Fibroblast of peridontal ligament (primary cell): ENCODE measurements around the gene COL13A1.
A peak's percentile ranks its signal among the peaks of the same experiment; 100 is the strongest.

ENCODE experiments used
- DNase-seq: peaks from one replicate; pipeline ENCODE4 v3.0.0-alpha.2; 2010; ENCODE audit errors: extremely low read depth

The COL13A1 gene

DNA sequence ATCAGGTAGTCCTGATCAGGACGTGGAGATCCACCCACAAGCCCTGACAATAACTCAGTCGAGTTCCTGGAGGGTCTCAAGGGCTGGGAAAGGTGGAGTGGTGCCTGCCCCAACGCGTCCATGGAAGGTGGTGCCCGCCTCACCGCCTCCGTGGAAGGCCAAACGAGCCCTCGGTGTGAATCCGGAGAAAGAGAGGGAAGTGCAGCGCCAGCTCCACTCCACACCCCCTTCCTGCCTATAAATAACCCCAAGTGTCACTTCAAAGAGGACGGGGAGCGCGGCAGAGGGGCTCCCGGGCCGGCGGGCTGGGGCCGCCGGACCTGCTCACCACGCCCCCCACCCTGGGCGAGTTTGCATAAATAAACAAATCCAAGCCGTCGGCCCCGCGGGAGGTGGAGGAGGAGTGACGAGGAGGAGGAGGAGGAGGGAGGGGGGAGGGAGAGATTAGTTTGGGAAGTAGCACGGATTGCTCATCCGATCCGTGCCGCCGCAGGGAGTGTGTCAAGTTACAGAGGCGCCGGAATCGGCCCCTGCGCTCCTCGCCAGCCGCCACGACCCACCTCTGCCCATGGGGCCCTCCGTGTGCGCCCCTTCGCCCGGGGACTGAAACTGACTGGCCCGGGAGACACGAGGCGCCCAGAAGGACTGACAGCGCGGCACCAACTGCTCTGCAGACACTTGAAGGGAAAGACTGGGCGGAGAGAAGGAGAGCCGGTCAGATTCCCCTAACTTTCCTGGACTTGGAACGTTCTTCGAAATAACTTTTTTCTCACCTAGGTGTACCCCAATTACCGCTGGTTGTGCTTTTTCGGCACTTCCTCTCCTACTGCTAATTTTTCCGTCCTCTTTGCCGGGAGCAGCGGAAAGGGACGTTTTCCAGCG lies at the start of gene COL13A1:
Gene COL13A1, plus strand, starts transcription at position 473 of the 882 bp plus-strand sequence. CDS start 518 bp downstream, outside the sequence.
- DNase-seq = peak; percentile 43

DNA sequence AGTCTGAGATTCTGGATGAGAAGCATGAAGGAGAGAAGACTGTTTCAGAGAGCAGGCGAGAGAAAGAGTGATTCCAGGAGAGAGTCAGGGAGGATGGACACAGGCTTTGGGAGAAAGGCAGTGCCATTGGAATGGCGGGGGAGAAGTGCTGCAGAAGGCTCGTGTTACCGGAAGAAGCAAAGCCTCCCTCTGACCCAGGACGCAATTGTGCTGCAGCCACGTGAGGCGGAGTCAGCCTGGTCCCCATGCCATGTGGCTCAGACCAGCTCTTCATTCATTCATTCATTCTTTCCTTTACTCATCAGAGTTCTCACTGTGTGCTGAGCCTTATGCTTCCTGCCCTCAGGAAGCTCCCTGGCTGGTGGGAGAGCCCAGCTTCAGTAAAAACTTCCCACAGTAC lies 49.2 kb upstream of the COL13A1 start:
- DNase-seq = no peak

DNA sequence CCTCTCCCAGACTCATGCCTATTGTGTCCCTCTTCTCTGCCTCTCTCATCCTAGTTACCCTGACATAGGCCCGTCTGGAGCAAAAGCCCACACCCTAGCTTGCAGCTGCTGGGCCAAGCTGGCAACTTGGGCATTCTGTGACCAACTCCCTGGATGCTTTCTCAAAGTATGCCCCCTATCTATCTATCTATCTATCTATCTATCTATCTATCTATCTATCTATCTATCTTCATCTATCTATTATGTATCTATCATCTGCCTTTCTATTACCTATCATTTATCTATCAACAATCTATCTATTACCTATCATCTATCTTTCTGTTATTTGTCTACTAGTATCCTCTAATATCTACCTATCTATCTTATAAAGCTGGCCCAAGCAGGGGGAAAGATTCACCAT lies 45.4 kb upstream of the COL13A1 start:
- no peak for DNase-seq

DNA sequence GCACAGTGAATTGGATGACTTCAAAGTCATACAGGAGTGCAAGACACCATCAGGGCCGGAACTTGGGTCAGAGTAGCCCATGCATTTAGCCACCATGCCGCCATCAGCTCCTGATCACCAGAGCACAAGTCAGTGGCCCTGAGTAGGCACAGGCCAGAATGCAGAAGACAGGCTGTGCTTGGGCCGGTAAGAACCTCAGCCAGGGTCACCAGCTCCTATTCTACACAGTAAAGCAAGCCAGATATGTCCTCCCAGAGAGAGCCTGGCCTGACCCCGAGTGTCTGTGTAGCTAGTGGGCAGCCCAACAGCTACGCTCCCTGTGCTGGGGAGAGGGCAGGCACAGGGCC lies 44.5 kb upstream of the COL13A1 start:
- no peak for DNase-seq

DNA sequence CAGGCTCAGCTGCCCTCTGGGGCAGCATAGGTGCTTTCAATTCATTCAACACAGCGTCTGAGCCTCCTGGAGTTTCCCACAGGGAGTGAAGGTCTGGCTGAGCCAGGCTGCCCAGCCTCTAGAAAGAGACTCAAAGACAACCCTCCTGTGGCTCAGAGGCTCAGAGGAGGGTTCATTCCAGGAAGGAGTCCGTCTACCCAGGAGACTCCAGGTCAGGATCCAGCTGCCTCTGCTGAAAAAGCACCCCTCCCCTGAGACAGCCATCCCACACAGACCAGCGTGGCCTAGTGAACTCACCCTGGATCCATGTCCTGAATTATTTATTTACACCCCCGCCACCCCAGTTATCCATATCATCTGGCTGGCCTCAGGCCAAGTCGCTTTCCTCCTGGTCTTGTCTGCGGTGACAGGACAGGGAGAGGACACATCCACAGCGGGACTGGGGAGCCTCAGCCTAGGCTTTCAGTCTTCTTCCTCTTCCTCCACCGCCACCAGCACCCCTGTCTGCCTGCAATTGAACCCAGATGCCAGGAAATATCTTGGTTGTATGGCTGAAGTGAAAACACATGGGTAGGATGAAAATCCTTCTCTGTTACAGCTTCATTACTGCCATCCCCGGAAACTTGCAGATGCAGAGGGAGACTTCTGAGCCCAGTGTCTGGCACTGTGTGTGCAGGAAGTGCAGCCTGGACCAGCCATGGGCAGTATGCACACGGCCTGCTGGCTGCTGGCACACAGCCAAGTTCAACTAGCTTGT lies 44.0 kb upstream of the COL13A1 start:
- peak; percentile 78 for DNase-seq

DNA sequence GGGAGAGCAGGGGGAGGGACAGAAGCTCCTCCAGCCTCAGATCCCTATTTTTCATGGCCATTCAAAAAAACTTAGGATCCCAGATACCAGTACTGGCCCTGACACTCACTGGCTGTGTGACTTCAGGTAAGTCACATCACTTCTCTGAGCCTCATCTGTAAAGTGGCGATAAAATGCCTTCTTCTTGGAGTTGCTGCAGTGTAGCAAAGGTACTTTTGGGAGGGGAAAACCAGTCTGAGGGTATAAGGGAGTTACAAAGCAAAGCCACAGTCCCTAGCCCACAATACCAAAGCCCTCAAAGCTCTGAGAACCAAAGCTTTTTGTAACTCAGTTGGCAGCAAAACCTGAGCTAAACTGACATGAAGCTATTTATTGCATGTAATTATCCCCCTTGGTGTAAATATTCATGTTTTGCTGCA lies 43.4 kb upstream of the COL13A1 start:
- DNase-seq = no peak

DNA sequence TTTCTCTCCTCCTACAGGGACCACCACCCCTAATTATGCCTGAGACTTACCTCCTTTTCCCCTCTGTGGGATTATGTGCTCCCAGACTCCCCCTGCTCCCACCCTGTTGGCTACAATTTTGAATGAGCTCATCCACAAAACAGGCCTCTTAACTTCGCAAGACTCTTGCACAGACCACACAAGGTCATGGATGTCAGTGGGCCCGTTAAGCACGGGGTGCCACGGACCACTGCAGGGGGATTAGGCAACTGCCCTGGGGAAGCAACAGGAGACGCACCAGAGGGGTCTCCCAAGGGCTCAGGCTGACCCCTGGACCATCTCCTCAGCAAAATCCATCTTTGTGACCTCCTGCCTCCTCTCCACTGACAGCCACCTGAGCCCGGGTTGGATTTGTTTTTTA lies 42.1 kb upstream of the COL13A1 start:
- DNase-seq = no peak

DNA sequence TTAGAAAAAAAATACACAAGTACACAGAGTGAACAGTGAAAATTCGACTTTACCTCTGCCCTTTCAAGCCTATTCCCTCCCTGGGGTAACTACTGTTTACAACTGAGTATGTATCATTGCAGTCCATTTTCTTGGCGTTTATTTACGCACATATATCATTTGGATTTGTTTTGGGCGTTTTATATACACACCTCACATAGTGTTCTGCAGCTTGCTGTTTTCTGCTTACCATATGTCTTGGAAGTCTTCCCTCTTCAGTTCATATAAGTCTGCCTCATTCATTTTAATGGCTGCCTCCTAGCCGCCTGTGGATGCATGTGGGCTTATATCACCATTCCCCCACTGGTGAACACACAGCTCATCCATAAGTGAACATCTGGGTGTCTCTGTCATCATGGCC lies 41.6 kb upstream of the COL13A1 start:
- no peak for DNase-seq

DNA sequence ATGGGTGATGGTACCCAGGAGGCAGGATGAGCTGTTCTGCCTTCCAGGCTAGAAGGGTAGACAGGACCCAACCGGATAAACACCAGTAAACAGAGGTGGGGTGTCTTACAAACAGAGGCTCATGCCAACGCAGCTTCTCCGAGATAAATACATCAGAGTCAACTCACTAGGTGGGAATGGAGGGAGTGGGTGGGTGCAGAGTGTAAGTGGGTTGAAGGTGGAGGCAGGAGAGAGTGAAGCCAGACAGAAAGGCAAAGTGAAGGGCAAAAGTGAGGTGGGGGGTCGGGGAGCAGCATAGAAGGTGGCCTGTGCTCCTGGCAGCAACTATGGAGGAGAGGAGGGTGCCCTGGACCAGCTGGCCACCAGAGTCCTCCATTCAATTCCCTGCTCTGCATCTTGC lies 40.4 kb upstream of the COL13A1 start:
- DNase-seq = no peak

DNA sequence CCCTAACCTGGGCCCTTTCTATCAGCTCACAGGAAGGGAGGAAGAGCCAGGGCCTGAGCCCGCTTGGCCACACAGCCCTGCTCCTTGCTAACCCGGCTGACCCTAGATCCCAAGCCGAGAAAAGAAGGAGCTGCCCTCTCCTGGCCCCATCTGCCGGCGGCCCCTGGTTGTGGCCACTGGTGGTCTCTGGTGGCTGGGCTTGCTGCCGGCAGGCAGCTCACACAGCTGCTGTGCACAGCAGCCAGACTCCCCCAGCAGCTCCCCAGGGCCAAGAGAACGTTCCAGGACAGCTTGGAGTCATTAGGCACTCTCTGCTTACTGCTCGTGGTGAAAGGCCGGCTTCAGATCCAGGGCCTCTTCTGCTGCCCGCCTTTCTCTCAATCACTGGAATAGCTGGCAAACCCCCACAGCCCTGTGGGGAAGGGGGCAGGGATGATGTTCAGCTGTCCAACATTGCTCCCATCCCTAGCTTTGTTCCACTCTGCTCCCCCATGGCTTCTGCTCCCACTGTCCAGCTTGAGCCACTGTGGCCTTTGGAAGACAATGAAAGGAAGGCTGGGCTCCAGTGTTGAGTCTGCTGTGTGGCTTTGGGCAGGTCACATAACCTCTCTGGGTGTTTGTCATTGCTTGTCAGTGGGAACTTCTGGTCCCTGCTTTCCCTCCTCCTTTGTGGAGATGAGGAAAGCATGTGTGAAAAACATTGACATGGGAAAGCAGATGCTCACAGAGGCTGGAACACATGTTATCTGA lies 35.4 kb upstream of the COL13A1 start:
- peak; percentile 73 for DNase-seq

DNA sequence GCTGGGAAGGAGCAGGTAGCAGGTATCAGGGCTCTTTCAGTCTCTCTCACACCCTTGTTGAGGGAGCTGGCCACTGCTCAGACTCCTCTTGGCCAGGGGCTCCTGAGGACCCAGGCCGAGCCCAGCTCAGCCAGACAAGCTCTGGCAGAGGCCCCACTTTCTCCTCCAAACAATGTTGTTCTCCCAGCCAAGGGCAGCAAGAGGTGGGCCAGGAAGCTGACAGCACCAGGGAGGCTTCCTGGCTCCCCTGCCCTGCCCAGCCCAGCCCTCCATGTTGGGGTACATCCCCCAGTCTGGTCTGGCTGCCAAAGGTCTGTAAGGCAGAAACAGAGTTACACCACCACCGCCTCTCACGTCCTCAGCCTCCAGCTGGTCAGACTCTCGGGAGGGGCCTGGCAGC lies 33.9 kb upstream of the COL13A1 start:
- no peak for DNase-seq

DNA sequence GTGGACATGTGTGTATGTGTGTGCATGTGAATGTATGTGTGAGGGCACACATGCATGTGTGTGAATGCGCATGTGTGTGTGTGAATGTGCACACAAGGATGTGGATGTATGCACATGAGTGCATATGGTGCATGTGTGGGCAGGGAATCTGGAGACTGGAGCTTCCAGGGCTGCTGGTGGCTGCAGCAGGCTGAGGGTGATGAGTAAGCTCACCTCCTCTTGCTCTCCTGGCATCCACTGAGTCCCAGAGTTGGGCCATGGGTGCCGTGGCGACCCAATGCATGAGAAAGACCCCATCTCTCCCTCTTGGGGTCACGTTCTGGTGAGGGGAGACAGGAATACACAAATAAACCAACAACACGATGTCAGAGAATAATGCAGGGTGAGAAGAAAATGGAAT lies 33.3 kb upstream of the COL13A1 start:
- no peak for DNase-seq

DNA sequence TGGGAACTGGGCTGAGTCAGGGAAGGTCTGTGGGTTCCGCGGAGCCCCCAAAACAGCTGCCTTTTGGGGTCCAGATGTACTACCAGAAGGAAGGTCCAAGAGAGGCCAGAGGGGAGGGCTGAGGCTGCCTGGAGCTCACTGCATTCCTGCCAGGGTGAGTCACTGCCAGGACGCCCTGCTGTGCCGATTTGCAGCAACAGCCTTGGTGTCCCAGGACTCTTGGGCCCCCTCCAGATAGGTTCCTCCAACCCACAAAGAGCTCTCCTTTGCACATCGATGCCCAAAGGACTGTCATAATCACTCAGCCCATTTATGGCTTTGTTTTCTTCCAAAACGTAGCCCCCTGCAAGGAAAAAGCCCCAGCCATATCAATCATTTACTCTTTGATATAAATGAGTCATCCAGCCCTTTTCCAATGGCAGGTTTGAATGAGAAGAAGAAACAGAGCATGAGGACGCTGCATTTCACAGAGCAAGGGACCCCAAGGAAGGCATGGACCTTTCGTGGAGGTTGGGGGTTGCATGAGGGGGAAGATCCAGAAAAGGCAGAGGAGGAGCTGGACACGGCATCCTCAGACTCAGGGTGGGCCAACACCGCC lies 32.2 kb upstream of the COL13A1 start:
- DNase-seq = peak; percentile 63

DNA sequence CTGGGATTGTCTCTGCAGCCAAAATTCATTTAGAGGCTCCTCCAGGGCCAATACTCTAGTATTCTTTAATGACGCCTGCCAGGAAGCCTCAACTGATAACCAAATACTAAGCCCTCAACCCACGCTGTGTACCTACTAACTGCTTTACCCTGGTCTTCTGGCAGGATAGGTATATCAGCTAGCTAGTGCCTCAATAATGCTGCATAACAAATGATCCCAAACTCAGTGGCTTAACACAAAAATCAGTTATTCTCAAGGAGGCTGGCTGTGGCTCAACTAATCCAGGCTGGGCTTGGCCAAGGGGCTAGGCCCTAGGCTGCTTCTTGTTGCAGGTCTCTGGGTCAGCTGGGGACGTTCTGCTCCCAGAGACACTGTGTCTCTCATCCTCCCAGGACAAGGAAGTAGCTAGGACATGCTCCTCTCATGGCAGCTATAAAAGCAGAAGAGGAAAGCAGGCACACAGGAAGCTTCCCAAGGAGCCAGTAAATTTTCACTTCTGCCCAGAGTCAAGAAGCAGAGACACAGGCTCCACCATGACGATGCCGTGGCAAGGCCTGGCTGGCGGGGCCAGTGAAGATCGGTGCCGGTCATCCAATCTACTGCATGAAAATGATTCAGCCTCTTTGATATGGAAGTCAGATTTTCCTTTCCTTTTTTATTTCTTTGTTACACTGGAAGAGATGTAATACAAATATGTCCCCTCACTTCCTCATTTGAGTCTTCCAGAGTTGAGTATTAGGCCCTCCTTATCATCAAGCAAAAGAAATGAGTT lies 28.6 kb upstream of the COL13A1 start:
- no peak for DNase-seq

DNA sequence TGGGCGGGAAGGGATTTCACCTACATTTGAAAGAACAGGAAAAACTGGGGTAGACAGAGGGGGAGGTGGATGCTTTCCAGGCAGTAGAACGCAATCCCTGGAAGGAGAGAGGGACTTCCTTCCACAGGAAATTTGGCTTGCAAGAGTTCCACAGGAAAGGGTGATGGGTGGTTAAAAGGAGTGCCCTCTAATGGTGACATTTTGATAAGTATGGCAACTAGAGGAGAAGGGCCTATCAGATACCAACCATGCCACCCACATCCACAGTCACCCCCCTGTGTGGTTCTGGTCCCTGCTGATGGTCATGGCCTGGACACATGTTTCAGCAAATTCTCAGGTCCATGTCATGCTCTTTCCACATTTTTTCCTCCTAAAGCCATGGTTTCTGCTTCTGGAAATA lies 27.1 kb upstream of the COL13A1 start:
- DNase-seq = no peak

DNA sequence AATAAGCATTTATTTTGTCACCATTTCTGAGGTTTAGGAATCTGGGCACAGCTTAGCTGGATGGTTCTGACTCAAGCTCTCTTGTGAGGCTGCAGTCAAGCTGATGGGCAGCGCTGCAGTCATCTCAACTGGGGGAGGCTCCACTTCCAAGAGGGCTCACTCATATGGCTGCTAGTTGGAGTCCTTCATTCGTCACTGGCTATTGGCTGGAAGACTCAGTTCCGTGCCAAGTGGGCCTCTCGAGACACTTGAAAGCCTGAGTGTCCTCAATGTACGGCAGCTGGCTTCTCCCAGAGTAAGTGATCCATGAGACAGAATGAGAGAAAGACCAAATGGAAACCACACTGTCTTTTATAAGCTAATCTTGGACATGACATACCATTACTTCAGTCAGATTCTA lies 21.6 kb upstream of the COL13A1 start:
- no peak for DNase-seq

DNA sequence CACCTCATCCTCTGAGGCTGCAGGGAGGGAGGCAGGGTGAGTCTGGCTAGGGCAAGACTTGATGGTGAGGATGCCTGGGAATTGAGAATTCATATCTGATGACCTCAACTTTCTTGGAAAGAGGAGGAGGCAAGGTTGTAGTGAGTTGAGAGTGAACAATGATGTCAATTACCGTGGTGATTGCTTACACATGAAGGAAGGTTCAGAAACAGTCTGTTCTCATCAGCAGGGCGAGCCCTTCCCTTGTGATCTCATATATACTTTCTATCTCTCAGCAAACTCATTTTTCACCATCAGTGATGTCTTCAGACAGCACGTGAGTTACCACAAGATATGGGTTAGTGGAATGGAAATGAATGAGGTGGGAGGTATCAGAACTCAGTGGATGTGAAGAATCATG lies 20.1 kb upstream of the COL13A1 start:
- DNase-seq = no peak

DNA sequence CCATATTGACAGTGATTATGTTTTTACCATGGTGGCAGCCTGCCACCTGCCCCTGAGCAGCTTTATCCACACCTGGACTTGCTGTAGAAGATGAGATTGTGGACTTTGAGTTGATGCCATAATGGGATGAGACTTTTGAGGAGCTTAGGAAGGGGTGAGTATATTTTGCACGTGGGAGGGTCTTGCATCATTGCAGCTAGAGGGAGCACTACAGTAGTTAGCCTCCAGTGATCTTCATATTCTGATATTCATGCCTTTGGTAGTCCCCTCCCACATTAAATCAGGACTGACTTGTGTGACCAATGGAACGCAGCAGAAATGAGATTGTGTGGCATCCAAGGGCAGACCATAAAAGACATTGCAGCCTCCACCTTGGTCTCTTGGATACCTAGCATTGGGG lies 18.2 kb upstream of the COL13A1 start:
- no peak for DNase-seq

DNA sequence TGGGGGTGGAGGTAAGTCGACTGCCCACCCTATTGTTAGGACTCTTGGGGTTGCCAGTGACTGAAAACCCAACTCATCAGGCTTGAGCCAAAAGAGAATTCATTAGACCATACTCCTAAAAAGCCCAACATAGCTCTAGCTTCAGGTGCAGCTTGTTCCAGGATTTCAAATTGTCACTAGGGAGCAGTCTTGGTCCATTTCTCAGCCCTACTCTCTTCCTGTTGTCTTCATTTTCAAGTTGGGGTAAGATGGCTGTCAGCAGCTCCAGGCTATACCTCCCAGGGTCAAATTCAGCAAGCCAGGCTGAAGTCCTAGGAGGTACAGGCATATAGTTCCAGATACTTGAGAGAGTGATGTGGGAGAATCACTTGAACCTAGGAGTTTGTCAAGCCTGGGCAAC lies 14.9 kb upstream of the COL13A1 start:
- peak; percentile 70 for DNase-seq

DNA sequence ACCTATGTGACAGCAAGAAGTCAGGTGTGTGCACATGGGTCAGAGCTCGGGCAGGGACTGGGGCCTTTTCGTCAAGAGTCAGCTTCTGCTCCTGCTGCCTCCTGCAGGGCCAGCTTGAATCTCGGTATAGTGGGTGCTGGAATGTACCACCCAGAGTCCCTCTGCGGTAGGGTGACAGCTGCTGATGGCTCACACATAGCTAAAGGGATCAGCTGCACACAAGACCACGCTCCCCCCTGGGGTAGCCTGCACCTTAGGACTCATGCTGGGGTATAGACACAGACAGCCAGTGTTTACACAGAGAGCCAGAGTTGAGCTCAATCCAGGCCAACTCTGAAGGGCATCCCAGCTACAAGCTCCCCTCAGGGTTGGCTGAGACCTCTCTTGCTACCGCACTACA lies 14.0 kb upstream of the COL13A1 start:
- DNase-seq = no peak

DNA sequence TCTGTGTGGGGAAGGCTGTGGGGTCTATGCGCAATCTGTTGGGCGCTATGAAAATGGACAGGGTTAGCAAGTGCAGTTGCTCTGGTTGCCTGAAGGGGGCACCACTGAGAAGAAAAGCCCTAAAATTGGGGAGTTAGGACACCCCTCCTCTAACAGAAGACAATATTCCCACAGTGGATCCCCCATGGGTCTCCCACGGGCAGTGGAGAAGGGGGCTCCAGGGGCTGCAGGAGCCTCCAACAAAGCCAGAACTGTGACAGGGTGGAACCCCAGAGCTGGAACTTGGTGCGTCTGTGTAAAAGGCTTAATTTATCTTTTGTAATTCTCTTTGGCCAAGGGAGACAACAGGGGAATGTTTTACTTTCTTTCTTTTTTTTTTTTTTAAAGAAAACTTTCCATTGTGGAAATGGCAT lies 12.5 kb upstream of the COL13A1 start:
- DNase-seq = no peak
